Measurements from ENCODE around the gene HECTD1.
"Not testable (repeated sequence)": the region's sequence is repeated elsewhere in the genome, so short reads cannot be mapped to it uniquely, and the experiment has no call there.

Gene HECTD1

DNA sequence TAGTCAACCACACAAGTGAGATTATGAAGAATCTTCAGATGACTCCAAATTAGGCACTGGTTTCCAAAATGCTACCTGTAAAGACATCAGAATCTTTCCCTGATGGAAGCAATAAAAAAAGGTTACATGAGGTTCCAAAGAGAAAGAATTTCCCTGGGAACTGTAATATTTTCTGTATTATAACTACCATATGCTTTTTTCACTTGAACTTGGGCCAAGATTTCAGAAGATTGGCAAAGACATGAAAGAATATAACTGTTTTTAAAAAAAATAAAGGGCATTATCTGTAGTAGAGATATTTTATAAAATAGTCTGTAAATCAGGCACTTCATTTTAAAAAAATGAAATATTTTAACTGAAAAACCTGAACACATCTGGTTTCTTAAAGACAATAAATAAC, 12.9 kb downstream of the HECTD1 start:
- no peak for DNase-seq (ENCODE audit: low read depth in 2 of 2)

DNA sequence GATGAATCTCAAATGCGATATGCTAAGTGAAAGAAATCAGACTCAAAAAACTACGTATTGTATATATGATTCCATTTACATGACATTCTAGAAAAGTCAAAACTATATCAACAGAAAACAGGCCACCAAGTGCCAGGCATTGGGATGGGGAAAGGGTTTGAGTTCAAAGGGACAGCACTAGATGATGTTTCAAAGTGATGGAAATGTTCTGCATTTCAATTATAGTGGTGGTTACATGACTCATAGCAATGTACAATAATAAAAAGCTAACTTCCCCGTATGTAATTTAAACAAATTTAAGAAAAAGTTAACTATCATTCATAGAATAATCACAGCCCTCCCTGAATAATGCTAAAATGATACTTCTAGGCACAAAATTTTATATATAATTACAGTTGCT, 13.5 kb downstream of the HECTD1 start:
- DNase-seq (ENCODE audit: low read depth in 2 of 2), result no peak

DNA sequence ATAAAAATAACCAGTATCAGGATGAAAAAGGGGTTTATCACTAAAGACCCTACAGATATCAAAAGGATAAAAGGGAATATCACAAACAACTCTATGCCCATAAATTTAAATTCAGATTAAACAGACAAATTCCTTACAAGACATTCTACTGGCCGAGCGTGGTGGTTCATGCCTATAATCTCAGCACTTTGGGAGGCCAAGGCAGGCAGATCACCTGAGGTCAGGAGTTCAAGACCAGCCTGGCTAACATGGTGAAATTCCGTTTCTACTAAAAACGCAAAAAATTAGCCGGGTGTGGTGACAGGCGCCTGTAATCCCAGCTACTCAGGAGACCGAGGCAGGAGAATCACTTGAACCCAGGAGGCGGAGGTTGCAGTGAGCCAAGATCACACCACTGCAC, 15.0 kb downstream of the HECTD1 start:
- DNase-seq (ENCODE audit: low read depth in 2 of 2), result not testable (repeated sequence)

DNA sequence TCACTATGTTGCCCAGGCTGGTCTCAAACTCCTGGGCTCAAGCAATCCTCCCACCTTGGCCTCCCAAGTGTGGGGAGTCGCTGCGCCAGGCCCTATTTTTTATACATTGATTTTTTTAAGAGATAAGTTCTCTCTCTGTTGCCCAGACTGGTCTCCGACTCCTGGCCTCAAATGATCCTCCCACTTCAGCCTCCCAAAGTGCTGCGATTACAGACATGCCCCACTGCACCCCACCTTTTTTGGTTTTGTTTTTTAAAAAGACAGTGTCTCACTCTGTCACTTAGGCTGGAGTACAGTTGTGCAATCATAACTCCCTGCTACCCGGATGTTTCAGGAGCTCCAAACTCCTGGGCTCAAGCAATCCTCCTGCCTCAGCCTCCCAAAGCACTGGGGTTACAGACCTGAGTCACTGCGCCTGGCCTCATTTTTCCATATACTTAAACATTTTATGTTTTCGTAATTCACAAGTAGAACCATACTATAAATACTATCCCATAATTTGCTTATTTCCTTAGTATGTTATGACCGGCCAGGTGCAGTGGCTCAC, 16.8 kb downstream of the HECTD1 start:
- DNase-seq (ENCODE audit: low read depth in 2 of 2), result no peak

- no peak for DNase-seq (ENCODE audit: low read depth in 2 of 2)
These were observed 17.4 kb downstream of the HECTD1 start for GRCh38 chr14:31190219-31190603.

- DNase-seq (ENCODE audit: low read depth in 2 of 2), result no peak
These were observed 18.0 kb downstream of the HECTD1 start for GRCh38 chr14:31189346-31190218.

DNA sequence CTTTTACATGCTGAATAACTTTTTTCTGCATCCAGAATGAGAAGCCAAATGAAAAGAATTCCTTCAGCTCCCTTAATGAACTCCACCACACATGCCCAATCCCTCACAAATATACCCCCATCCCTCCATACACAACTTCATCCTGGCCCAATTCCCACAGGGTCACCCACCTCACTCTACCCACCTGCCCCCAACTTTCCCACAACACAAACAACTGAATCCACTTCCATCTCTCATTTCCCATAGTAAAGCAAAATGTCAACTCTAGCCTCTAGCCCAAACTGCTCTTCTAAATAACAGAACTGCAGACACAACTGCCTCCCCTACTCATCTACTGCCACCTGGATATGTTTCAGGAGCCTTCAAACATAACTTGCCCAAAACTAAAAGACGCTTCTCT, 18.8 kb downstream of the HECTD1 start:
- DNase-seq (ENCODE audit: low read depth in 2 of 2), result no peak

- DNase-seq (ENCODE audit: low read depth in 2 of 2), result not testable (repeated sequence)
These were observed 25.6 kb downstream of the HECTD1 start for GRCh38 chr14:31182016-31182415.

DNA sequence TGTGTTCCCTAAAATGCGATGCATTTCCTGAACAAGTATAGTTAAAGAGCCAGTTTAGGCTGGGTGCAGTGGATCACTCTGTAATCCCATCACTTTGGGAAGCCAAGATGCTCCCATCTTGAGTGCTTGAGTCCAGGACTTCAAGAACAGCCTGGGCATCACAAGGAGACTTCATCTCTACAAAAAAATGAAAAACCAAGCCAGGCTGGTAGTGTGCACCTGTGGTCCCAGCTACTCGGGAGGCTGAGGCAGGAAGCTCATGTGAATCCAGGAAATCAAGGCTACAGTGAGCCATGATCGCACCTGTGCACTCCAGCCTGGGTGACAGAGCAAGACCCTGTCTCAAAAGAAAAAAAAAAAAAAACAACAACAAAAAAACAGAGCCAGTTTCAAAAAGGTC, 26.3 kb downstream of the HECTD1 start:
- DNase-seq (ENCODE audit: low read depth in 2 of 2), result no peak

DNA sequence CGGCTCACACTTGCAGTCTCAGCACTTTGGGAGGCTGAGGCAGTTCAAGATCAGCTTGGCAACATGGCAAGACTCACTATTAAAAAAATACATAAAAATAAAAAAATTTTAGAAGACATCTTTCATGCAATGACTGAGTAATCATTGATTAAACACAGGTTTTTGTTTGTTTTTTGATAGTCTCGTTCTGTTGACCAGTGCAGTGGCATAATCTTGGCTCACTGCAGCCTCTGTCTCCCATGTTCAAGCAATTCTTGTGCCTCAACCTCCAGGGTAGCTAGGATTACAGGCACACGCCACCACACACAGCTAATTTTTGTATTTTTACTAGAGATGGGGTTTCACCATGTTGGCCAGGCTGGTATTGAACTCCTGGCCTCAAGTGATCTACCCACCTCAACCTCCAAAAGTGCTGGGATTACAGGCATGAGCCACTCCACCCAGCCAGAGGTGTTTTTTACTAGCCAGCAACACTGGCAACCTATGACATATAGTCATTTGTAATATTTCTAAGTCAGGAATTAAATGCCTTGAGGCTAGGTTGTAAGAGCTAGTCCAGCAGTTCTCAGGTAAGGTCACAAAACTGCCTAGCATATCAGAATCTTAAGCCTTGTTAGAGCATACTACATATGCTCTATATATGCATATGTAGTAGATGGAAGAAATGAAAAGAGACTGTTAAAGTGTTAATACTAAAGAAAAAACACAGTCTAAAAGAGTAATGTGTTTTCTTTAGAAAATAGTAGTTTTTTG, 27.1 kb downstream of the HECTD1 start:
- DNase-seq (ENCODE audit: low read depth in 2 of 2), result no peak

- no peak for DNase-seq (ENCODE audit: low read depth in 2 of 2)
These were observed 33.2 kb downstream of the HECTD1 start for GRCh38 chr14:31174433-31174832.

DNA sequence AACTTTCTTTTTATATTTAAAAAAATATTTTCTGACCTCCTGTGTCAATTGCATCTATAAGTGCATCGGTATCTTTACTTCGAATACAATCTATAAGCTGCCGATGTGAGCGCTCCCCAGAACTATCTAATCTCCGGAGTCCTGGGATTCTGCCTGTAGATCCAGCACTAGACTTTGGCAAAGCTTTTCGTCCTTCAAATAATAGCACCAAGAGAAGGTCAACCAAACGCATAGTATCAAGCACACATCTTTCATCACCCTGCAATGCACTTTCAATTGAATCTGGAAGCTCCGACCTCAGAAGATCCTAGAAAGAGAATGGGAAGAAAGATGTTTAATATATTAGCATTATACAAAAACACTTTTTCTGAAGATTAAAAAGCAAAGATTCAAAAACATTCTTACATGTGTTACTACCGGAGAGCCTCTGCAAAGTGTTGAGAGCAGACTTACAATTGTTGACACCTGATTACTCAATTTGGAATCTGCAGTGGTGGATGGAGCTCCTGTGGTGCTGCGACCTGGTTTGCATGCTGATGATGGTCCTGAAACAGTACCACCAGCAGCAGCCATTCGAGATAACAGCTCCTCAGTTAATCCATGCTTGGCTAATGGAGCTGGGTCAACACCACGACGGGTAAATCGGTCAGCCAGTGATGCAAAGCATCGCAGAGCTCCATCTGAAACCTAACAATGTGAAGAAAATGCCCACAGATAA, 34.3 kb downstream of the HECTD1 start:
- no peak for DNase-seq (ENCODE audit: low read depth in 2 of 2)

- no peak for DNase-seq (ENCODE audit: low read depth in 2 of 2)
These were observed 35.5 kb downstream of the HECTD1 start for GRCh38 chr14:31172084-31172483.

- DNase-seq (ENCODE audit: low read depth in 2 of 2), result no peak
These were observed 37.2 kb downstream of the HECTD1 start for GRCh38 chr14:31170411-31170810.

- DNase-seq (ENCODE audit: low read depth in 2 of 2), result no peak
These were observed 37.7 kb downstream of the HECTD1 start for GRCh38 chr14:31169877-31170276.

- no peak for DNase-seq (ENCODE audit: low read depth in 2 of 2)
These were observed 40.6 kb downstream of the HECTD1 start for GRCh38 chr14:31167032-31167431.

DNA sequence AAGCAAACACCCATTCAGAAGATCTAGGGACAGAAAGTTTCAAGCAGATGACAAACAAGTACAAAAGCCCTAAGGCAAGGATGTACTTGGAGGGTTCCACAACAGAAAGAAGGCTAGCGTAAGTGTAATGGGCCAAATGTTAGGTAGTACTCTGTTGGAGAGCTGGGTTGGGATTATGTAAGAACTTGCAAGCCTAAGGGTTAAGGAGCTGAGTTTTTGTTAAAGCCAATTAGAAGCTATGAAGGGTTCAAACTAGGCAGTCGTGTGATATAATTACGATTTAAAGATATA, 41.4 kb downstream of the HECTD1 start:
- no peak for DNase-seq (ENCODE audit: low read depth in 2 of 2)

- no peak for DNase-seq (ENCODE audit: low read depth in 2 of 2)
These were observed 43.5 kb downstream of the HECTD1 start for GRCh38 chr14:31164115-31164514.

- DNase-seq (ENCODE audit: low read depth in 2 of 2), result no peak
These were observed 44.5 kb downstream of the HECTD1 start for GRCh38 chr14:31162910-31163649.

DNA sequence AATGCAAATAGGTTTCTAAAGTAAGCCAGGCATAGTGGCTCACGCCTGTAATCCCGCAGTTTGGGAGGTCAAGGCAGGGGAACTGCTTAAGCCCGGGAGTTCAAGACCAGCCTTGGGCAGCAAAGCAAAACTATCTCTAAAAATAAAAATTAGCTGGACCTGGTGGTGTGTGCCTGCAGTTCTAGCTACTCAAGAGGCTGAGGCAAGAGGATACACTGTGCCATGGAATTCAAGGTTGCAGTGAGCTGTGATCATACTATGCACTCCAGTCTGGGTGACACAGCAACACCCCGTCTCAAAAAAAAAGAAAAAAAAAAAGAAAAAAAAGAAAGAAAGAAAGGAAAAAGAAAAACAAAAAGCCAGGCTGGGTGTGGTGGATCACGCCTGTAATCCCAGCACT, 46.3 kb downstream of the HECTD1 start:
- no peak for DNase-seq (ENCODE audit: low read depth in 2 of 2)

DNA sequence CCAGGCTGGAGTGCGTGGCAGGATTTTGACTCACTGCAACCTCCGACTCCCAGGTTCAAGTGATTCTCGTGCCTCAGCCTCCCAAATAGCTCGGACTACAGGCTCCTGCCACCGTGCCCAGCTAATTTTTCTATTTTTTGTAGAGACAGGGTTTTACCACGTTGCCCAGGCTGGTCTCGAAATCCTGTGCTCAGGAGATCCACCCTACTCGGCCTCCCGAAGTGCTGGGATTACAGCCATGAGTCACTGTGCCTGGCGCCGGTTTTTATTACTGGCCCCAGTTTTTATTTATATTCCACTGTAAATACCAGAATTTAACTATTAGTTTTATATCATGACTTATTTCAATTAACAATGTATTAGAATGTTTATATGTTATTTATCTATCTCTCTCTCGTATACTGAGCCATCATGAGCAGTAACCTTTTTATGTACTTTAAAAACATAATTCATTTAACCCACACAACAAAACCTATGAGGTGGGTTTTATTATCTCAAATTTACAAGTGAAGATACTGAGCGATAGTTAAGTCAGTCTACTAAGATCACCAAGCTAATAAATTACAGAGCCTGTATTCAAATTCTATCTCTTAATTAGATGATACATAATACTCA, 47.8 kb downstream of the HECTD1 start:
- DNase-seq (ENCODE audit: low read depth in 2 of 2), result no peak

Data from stimulated activated CD4-positive, alpha-beta T cell treated with anti-CD3 and anti-CD28 coated beads, Interleukin-4, amount 100 ng/mL, for 48 hours (primary cell).